ENCODE data around the gene ATP7A. TPM values are rescaled to one million over a fixed set of nuclear protein-coding genes. Genes with fewer than 3 reads are reported as not detected.
"Not testable (repeated sequence)": the region's sequence is repeated elsewhere in the genome, so short reads cannot be mapped to it uniquely, and the experiment has no call there.

The ATP7A gene
- total RNA-seq, 4 donors from 2014 or later = 4.0 to 6.3 (median 5.1) TPM

DNA sequence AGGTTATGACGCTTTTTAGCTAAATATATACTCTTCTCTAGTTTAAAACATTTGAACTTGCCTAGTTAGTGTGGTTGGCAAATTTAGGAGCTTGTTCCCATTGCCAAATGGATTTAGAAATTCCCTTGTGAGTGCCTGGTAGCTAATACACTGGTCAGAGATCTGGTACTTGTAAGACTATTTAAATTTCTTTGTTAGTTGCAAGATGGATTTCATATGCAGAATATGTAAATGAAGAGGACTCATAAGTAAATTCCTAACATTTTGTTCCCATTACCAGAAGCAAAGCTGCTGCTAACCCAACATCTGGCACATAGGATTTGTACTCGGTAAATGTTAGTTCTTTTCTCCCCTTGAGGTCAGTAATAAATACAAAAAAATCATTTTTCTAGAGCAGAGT lies 137.6 kb downstream of the ATP7A start:
- H3K9me3 ChIP-seq = no peaks in the 10 kb centered on the region
- ATAC-seq (no peak), DNase-seq (no peak)
- no peak overlapping the region for H3K4me3 ChIP-seq
- H3K27ac ChIP-seq = no peak overlapping the region
- no peaks in the 10 kb centered on the region for H3K36me3 ChIP-seq
- H3K4me1 ChIP-seq = no peaks in the 10 kb centered on the region
- in situ Hi-C loops (cut with MboI; ENCODE audit: low sequenced_read_pairs in 4 of 4) = no loop called here
- TF ChIP-seq POLR2A (IDR thresholded peaks at IDR 0.05) = no peak
- TF ChIP-seq, protein P1, sequence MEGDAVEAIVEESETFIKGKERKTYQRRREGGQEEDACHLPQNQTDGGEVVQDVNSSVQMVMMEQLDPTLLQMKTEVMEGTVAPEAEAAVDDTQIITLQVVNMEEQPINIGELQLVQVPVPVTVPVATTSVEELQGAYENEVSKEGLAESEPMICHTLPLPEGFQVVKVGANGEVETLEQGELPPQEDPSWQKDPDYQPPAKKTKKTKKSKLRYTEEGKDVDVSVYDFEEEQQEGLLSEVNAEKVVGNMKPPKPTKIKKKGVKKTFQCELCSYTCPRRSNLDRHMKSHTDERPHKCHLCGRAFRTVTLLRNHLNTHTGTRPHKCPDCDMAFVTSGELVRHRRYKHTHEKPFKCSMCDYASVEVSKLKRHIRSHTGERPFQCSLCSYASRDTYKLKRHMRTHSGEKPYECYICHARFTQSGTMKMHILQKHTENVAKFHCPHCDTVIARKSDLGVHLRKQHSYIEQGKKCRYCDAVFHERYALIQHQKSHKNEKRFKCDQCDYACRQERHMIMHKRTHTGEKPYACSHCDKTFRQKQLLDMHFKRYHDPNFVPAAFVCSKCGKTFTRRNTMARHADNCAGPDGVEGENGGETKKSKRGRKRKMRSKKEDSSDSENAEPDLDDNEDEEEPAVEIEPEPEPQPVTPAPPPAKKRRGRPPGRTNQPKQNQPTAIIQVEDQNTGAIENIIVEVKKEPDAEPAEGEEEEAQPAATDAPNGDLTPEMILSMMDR (IDR thresholded peaks at IDR 0.05 in 4 of 5, conservative IDR thresholded peaks at IDR 0.05 in 1 of 5) = no peak
- intact Hi-C loops (cut with DNase I; ENCODE audit: low total_unique reads) = no loop called here
- no peaks in the 10 kb centered on the region for H3K27me3 ChIP-seq

DNA sequence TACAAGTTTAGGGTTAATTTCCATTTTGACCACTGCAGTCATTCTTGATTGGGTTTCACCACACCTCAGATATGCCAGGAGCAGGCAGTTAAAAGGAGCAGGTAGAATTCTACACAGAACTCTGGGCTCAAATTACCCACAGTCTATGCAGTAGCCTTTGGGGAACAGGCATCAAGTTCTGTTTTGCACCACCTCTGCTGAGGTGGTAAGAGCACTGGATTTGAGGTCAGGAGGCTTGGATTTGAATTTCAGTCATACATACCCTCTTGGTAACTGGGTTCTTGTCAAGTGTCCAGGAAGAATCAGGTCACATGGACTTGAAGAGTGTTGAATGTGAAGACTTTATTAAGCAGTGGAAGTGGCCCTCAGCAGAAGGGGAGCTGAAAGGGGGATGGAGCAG lies 153.2 kb downstream of the ATP7A start:
- Histone ChIP-seq H3K9me3 (no peaks in the 10 kb centered on the region), H3K36me3 (no peaks in the 10 kb centered on the region), H3K4me3 (no peak overlapping the region), H3K4me1 (peaks cover 0 to 11% of the 10 kb centered on the region in 2 donors), H3K27me3 (no peaks in the 10 kb centered on the region), H3K27ac (peak overlapping the region in 3 of 4 donors; percentile 67 to 74 (median 72))
- ATAC-seq = peak; percentile 86 to 89
- in situ Hi-C loops (cut with MboI; ENCODE audit: low sequenced_read_pairs in 4 of 4) = no loop called here
- TF ChIP-seq, protein P1 (IDR thresholded peaks at IDR 0.05 in 4 of 5, conservative IDR thresholded peaks at IDR 0.05 in 1 of 5) = no peak
- no peak for TF ChIP-seq POLR2A (IDR thresholded peaks at IDR 0.05)
- intact Hi-C loops (cut with DNase I; ENCODE audit: low total_unique reads) = no loop called here
- DNase-seq = peak; percentile 4 to 41

DNA sequence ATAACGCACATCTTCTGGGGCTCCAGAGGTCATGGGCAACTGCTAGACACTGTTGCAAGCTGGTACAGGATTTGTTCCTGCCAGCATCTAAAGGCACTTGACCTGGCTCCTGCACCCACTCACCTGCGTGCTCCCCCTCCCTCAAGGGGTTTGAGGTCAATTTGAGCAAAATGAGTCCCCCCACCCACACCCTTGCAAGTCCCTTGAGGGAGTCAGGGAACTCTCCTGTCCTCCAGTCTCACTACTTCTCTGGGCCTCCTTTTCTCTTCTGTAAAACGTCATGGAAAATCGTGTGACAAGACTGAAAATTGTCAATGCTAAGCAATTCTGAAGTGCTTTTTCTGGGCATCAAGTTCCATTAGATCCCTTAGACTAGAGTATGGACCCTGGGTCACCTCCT lies 153.7 kb downstream of the ATP7A start:
- no peak for TF ChIP-seq POLR2A (IDR thresholded peaks at IDR 0.05)
- TF ChIP-seq, protein P1 (IDR thresholded peaks at IDR 0.05 in 4 of 5, conservative IDR thresholded peaks at IDR 0.05 in 1 of 5) = no peak
- no peaks in the 10 kb centered on the region for H3K36me3 ChIP-seq
- H3K27me3 ChIP-seq = no peaks in the 10 kb centered on the region
- H3K4me1 ChIP-seq = peaks cover 0 to 11% of the 10 kb centered on the region in 2 donors
- H3K27ac ChIP-seq = peak overlapping the region; percentile 31 to 74 (median 70)
- H3K9me3 ChIP-seq = no peaks in the 10 kb centered on the region
- in situ Hi-C loops (cut with MboI; ENCODE audit: low sequenced_read_pairs in 4 of 4) (no loop called here), intact Hi-C loops (cut with DNase I; ENCODE audit: low total_unique reads) (no loop called here)
- no peak for DNase-seq
- no peak overlapping the region for H3K4me3 ChIP-seq
- no peak for ATAC-seq

DNA sequence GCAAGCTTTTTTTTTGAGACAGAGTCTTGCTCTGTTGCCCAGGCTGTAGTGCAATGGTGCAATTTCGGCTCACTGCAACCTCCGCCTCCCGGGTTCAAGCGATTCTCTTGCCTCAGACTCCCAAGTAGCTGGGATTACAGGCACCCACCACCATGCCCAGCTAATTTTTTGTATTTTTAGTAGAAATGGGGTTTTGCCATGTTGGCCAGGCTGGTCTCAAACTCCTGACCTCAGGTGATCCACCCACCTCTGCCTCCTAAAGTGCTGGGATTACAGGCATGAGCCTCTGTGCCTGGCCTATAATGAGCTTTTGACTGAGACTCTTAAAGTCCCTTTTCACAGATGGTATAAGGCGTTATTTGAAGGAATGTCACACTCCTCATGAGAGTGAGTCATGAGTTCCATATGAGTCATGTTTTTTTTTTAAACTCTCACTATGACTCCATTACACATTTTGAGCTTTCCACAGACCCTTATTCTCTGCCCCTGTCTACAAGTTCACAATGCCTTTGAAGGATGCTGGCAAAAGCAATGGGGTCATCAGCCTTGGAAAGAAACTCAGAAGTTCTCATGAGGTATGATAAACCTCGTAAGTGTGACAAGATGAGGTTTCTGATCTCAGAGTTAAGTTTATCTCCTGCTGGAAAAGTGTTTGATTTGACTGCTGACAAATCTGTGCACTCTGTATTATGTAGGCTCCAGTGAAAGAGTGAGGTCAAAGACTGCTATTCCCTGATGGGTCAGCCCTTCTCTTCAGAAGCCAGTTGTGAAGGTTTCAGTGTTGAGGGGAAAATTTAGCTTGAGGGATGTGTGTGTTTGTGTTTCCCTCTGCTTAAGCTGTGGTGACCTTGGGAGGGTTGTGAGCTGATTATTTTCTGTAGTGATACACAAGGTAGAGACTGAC lies 154.5 kb downstream of the ATP7A start:
- DNase-seq; H3K4me3 ChIP-seq; in situ Hi-C loops (cut with MboI; ENCODE audit: low sequenced_read_pairs in 4 of 4); H3K36me3 ChIP-seq; H3K9me3 ChIP-seq; H3K27me3 ChIP-seq; intact Hi-C loops (cut with DNase I; ENCODE audit: low total_unique reads): not testable (repeated sequence)
- Histone ChIP-seq H3K27ac (peak overlapping the region; percentile 31 to 74 (median 70)), H3K4me1 (peaks cover 0 to 11% of the 10 kb centered on the region in 2 donors)
- peak; percentile 82 to 84 for ATAC-seq

DNA sequence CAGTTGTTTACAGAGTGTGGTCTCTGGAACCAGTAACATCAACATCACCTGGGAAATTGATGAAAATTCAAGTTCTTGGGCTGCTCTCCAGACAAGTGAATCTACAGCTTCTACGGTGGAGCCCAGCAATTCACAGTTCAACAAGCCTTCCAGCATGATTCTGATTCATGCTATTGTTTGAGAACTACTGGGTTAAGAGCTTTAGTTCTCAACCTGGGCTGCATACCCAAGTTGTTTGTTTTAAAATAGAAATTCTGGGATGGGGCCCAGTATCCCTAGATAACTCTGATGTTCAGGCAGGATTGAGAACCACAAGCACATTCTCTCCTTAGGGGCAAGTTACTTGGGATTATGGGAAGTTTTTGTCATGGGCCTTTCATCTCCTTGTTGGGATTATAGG lies 155.6 kb downstream of the ATP7A start:
- TF ChIP-seq, protein P1 (IDR thresholded peaks at IDR 0.05 in 4 of 5, conservative IDR thresholded peaks at IDR 0.05 in 1 of 5) = no peak
- TF ChIP-seq POLR2A (IDR thresholded peaks at IDR 0.05) = no peak
- no peaks in the 10 kb centered on the region for H3K36me3 ChIP-seq
- ATAC-seq (no peak), DNase-seq (no peak)
- H3K27ac ChIP-seq = peak overlapping the region in 3 of 4 donors; percentile 67 to 74 (median 72)
- no peaks in the 10 kb centered on the region for H3K27me3 ChIP-seq
- H3K4me3 ChIP-seq = no peak overlapping the region
- in situ Hi-C loops (cut with MboI; ENCODE audit: low sequenced_read_pairs in 4 of 4) (no loop called here), intact Hi-C loops (cut with DNase I; ENCODE audit: low total_unique reads) (no loop called here)
- no peaks in the 10 kb centered on the region for H3K9me3 ChIP-seq
- H3K4me1 ChIP-seq = peaks cover 0 to 11% of the 10 kb centered on the region in 2 donors
